ENCODE data around the gene LDB3. TPM values are rescaled to one million over a fixed set of nuclear protein-coding genes. Genes with fewer than 3 reads are reported as not detected.

LDB3 gene
- total and polyA plus RNA-seq, 9 of the 15 experiments (the other 6 are each of a cell fraction or from before 2014, with no cell fraction given), result 0.03 TPM; not detected in 8

- no peaks in the 10 kb centered on the region for H3K27me3 ChIP-seq (ENCODE audit: control insufficient read depth in 2 of 2, insufficient read depth in 2 of 2, low read length in 2 of 2)
- H3K36me3 ChIP-seq (ENCODE audit: control insufficient read depth, insufficient read depth, low read length), result no peaks in the 10 kb centered on the region
- ChIA-PET POLR2A (interaction anchor here (0.7 kb wide), 1 partner anchor 51 kb away, joined by 4 read pairs; no protein-coding TSS in a partner anchor), CTCF (ENCODE audit: low intra/inter-chr PET ratio) (no interaction called here)
- H3K79me2 ChIP-seq (ENCODE audit: control insufficient read depth, insufficient read depth, low read length), result no peaks in the 10 kb centered on the region
- H3K4me3 ChIP-seq, result no peak overlapping the region
- WGBS (ENCODE audit: insufficient coverage, low coverage, missing lambda C conversion rate), result 13% methylated on average over 3 of the region's 3 CpGs
- no peaks in the 10 kb centered on the region for H3K9me3 ChIP-seq (replicated peaks; ENCODE audit: control insufficient read depth, insufficient read depth, low read depth, low read length)
- no TSS peak for BruUV-seq (replicated peaks)
- peak; percentile 47 for TF ChIP-seq C11orf30 (IDR thresholded peaks at IDR 0.05; ENCODE audit: low read depth)
- TF ChIP-seq ZNF316 (IDR thresholded peaks at IDR 0.05), result peak; percentile 29; the same call in 1 of the 2 replicates
- no peak for TF ChIP-seq ELK1 (CRISPR knock-in tag; IDR thresholded peaks at IDR 0.05)
- TF ChIP-seq, protein P1, sequence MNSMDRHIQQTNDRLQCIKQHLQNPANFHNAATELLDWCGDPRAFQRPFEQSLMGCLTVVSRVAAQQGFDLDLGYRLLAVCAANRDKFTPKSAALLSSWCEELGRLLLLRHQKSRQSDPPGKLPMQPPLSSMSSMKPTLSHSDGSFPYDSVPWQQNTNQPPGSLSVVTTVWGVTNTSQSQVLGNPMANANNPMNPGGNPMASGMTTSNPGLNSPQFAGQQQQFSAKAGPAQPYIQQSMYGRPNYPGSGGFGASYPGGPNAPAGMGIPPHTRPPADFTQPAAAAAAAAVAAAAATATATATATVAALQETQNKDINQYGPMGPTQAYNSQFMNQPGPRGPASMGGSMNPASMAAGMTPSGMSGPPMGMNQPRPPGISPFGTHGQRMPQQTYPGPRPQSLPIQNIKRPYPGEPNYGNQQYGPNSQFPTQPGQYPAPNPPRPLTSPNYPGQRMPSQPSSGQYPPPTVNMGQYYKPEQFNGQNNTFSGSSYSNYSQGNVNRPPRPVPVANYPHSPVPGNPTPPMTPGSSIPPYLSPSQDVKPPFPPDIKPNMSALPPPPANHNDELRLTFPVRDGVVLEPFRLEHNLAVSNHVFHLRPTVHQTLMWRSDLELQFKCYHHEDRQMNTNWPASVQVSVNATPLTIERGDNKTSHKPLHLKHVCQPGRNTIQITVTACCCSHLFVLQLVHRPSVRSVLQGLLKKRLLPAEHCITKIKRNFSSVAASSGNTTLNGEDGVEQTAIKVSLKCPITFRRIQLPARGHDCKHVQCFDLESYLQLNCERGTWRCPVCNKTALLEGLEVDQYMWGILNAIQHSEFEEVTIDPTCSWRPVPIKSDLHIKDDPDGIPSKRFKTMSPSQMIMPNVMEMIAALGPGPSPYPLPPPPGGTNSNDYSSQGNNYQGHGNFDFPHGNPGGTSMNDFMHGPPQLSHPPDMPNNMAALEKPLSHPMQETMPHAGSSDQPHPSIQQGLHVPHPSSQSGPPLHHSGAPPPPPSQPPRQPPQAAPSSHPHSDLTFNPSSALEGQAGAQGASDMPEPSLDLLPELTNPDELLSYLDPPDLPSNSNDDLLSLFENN (IDR thresholded peaks at IDR 0.05; ENCODE audit: low read depth in 2 of 2, low read length in 2 of 2), result no peak
- TF ChIP-seq MAFG (tag; conservative IDR thresholded peaks at IDR 0.05), result peak; percentile 26; the same call in 1 of the 2 replicates
- peak; percentile 45 for TF ChIP-seq NFE2 (IDR thresholded peaks at IDR 0.05; ENCODE audit: low read depth)
- no peak overlapping the region; the same call in 1 of the 2 replicates for H2AFZ ChIP-seq (ENCODE audit: low read depth, low read length)
- peak; percentile 50 for ATAC-seq
- no peak for DNase-seq (ENCODE audit: extremely low read depth in 1 of 4, low spot score in 3 of 4)
- intact Hi-C loops (cut with micrococcal nuclease) (no loop called here), in situ Hi-C loops (cut with MboI) (no loop called here)
- H4K20me1 ChIP-seq (replicated peaks; ENCODE audit: control insufficient read depth, insufficient read depth, low read length), result no peaks in the 10 kb centered on the region
- H3K9me1 ChIP-seq (ENCODE audit: control insufficient read depth, insufficient read depth, low read length), result no peaks in the 10 kb centered on the region
- 0 out of 4 replicates have a peak overlapping the region, but pooled peaks of 1 of the 2 experiments have one; percentile 61 for H3K9ac ChIP-seq (ENCODE audit: insufficient read depth in 1 of 2, low read depth in 2 of 2, low read length in 2 of 2)
- no peak overlapping the region for H3K4me2 ChIP-seq (ENCODE audit: insufficient read depth, low read length)
- no peak overlapping the region for H3K27ac ChIP-seq (ENCODE audit: extremely low read depth, low read depth, low read length)
- no peaks in the 10 kb centered on the region; a peak in 1 of 5 replicates for H3K4me1 ChIP-seq (replicated peaks in 1 of 2; ENCODE audit: control insufficient read depth in 2 of 2, insufficient read depth in 2 of 2, low read length in 2 of 2)
- no peak for FAIRE-seq
These were observed 59.7 kb downstream of the LDB3 start for GRCh38 chr10:86728056-86728455.
